HG03097 (cell line): ENCODE data around the gene LMBR1.
"Not testable (repeated sequence)": the region's sequence is repeated elsewhere in the genome, so short reads cannot be mapped to it uniquely, and the experiment has no call there.

ENCODE experiments used
- ATAC-seq: cut with Tn5 transposase; IDR thresholded peaks from one replicate; pipeline ENCODE4 v1.9.1; 2021; ENCODE audit not compliant: unreplicated experiment, low FRiP score

Gene LMBR1

GRCh38 chr7:156638443-156639077 lies 254.4 kb downstream of the LMBR1 start:
- no peak for ATAC-seq

DNA sequence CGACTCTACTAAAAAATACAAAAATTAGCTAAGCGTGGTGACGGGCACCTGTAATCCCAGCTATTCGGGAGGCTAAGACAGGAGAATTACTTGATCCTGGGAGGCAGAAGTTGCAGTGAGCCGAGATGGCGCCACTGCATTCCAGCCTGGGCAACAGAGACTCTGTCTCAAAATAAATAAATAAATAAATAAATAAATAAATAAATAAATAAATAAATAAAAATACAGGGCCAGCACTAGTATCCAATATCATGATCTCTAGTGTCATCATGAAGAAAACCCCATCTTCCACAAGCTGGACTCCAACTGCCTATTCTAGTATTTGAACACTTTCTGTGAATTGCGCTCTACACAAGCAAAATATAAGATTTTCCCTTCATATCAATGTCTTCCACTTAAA lies 255.9 kb downstream of the LMBR1 start:
- not testable (repeated sequence) for ATAC-seq

GRCh38 chr7:156635529-156636385 lies 257.2 kb downstream of the LMBR1 start:
- no peak for ATAC-seq

GRCh38 chr7:156634117-156634516 lies 258.9 kb downstream of the LMBR1 start:
- ATAC-seq: no peak

GRCh38 chr7:156629873-156630272 lies 263.1 kb downstream of the LMBR1 start:
- no peak for ATAC-seq

- no peak for ATAC-seq
Measured at GRCh38 chr7:156628562-156628961, 264.4 kb downstream of the LMBR1 start.
